GM12865 (cell line): ENCODE data around the gene BPI.

Experiments
- DNase-seq: peaks from one replicate; pipeline ENCODE4 v3.0.0; 2010; ENCODE audit warnings: low read depth
- H3K4me3 ChIP-seq: 2 replicates; pipeline ENCODE4 v1.5.1; 2011; ENCODE audit warnings: mild to moderate bottlenecking, low read depth, low read length, control low read depth
- CTCF ChIP-seq: IDR thresholded peaks from 2 replicates; pipeline ENCODE4 v1.5.1; 2011; ENCODE audit warnings: low read length, control low read depth, low read depth, inconsistent platforms; ENCODE audit not compliant: insufficient read depth; ENCODE audit errors: missing control alignments

BPI gene

GRCh38 chr20:38296433-38296832 lies 7.5 kb upstream of the BPI start:
- TF ChIP-seq CTCF = no peak
- no peak for DNase-seq

GRCh38 chr20:38297916-38298674 lies 5.9 kb upstream of the BPI start:
- no peak overlapping the region for H3K4me3 ChIP-seq
- no peak for TF ChIP-seq CTCF
- no peak for DNase-seq

More at GRCh38 chr20:38296433-38296832, 7.5 kb upstream of the BPI start:
- H3K4me3 ChIP-seq = no peak overlapping the region

GRCh38 chr20:38298768-38299288 lies 5.1 kb upstream of the BPI start:
- H3K4me3 ChIP-seq = no peak overlapping the region
- no peak for TF ChIP-seq CTCF
- no peak for DNase-seq

GRCh38 chr20:38299963-38300362 lies 4.0 kb upstream of the BPI start:
- TF ChIP-seq CTCF = no peak
- H3K4me3 ChIP-seq = no peak overlapping the region
- DNase-seq = no peak

GRCh38 chr20:38300438-38300837 lies 3.5 kb upstream of the BPI start:
- no peak for DNase-seq
- no peak for TF ChIP-seq CTCF

GRCh38 chr20:38301309-38301708 lies 2.6 kb upstream of the BPI start:
- DNase-seq = no peak
- no peak overlapping the region for H3K4me3 ChIP-seq
- no peak for TF ChIP-seq CTCF

More at GRCh38 chr20:38300438-38300837, 3.5 kb upstream of the BPI start:
- H3K4me3 ChIP-seq = no peak overlapping the region

- TF ChIP-seq CTCF = no peak
- H3K4me3 ChIP-seq = no peak overlapping the region
- no peak for DNase-seq
These were observed 1.2 kb upstream of the BPI start for GRCh38 chr20:38302786-38303185.
